ENCODE data around the gene CTBP2. TPM values are rescaled to one million over a fixed set of nuclear protein-coding genes. Genes with fewer than 3 reads are reported as not detected.
A peak's percentile ranks its signal among the peaks of the same experiment; 100 is the strongest.

Gene CTBP2
- total and polyA plus RNA-seq, 3 experiments from 2014 or later, result 1.4 to 2.8 (median 1.8) TPM

DNA sequence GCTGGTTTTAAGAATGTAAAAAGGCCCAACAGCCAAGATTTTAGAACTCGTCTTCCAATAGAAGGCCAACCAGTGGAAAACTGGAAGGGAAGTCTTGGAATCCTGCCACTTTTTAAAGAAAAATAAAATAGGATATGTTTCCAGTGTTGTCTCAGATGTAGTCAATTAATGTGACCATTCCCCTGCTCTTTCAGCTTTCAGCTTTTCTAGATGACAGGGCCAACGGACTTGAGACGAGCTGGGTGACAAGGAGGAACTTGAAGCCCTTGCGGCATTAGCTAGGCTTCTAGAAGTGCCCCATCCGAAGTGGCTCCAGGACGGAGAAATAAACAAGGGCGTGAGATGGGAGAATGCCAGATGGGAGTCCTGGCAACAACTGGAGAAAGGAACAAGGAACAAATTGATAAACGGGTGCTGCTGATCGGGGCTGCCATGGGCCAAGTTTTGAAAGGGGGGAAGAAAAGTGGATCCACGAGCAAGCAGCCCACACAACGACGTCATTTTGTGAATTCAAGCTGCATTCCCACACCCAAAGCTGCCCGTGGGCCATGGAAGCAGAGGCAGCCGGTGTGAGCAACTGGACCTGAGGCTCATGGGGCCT is 42.3 kb downstream of the CTBP2 start:
- no peaks in the 10 kb centered on the region for H3K9me3 Mint-ChIP-seq
- H3K27me3 Mint-ChIP-seq, result peaks cover 7 to 20% of the 10 kb centered on the region in 2 donors
- H3K36me3 Mint-ChIP-seq, result no peaks in the 10 kb centered on the region
- H3K27ac Mint-ChIP-seq, result peak overlapping the region in 1 of 8 donors; percentile 78
- no peaks in the 10 kb centered on the region for H3K36me3 ChIP-seq (ENCODE audit: insufficient read depth, low read length)
- H3K4me3 ChIP-seq (ENCODE audit: low read length), result no peak overlapping the region
- no peaks in the 10 kb centered on the region for H3K4me1 ChIP-seq (ENCODE audit: insufficient read depth, low read length)
- H3K4me1 Mint-ChIP-seq, result no peaks in the 10 kb centered on the region
- CTCF ChIA-PET, result no interaction called here
- no peak overlapping the region for H3K27ac ChIP-seq (ENCODE audit: low read depth, low read length)
- H3K4me3 Mint-ChIP-seq, result no peak overlapping the region
- H3K27me3 ChIP-seq (ENCODE audit: insufficient read depth, low read length, poor library complexity, severe bottlenecking), result no peaks in the 10 kb centered on the region
- DNase-seq, result no peak
- POLR2A ChIA-PET, result no interaction called here
- no peaks in the 10 kb centered on the region for H3K9me3 ChIP-seq (ENCODE audit: low read length)

- no peaks in the 10 kb centered on the region for H3K4me1 Mint-ChIP-seq
- no peaks in the 10 kb centered on the region for H3K36me3 Mint-ChIP-seq
- no peak overlapping the region for H3K4me3 Mint-ChIP-seq
- peaks cover 4 to 15% of the 10 kb centered on the region in 2 donors for H3K27me3 Mint-ChIP-seq
- H3K36me3 ChIP-seq (ENCODE audit: insufficient read depth, low read length), result no peaks in the 10 kb centered on the region
- CTCF ChIA-PET, result no interaction called here
- POLR2A ChIA-PET, result no interaction called here
- no peaks in the 10 kb centered on the region for H3K9me3 ChIP-seq (ENCODE audit: low read length)
- H3K4me1 ChIP-seq (ENCODE audit: insufficient read depth, low read length), result no peaks in the 10 kb centered on the region
- no peak overlapping the region for H3K27ac Mint-ChIP-seq
- no peaks in the 10 kb centered on the region for H3K9me3 Mint-ChIP-seq
- no peak overlapping the region for H3K27ac ChIP-seq (ENCODE audit: low read depth, low read length)
- DNase-seq, result no peak
- no peaks in the 10 kb centered on the region for H3K27me3 ChIP-seq (ENCODE audit: insufficient read depth, low read length, poor library complexity, severe bottlenecking)
- H3K4me3 ChIP-seq (ENCODE audit: low read length), result no peak overlapping the region
Observed at GRCh38 chr10:125116652-125117310, 43.6 kb downstream of the CTBP2 start.

DNA sequence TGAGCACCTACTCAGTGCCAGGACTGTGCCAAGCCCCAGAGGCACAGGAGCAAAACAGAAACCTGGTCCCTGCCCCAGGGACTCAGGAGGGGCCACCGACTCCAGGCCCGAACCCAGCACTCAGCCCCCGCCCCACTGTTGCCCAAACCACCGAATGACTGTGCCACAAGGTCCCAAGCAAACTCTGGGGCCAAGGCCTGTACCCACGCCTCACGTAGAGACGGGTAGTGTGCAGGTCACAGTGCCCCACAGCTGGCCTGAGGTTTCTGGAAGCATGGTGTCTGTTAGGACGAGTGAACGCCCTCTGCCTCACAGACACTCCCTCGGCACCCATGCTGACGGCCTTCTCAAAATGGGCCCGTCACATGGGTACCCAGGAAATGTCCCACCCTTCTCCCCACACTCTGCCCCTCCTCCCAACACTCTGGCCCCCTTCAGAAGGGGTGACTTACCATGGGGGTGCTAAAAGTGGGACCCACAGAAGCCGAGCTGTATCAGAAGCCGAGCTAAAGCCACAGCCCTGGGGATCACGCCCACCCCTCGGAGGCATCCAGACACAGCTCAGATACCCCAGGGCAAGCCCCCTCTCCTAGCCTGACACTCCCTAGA is 44.2 kb downstream of the CTBP2 start:
- no peak for DNase-seq
- Mint-ChIP-seq H3K9me3 (no peaks in the 10 kb centered on the region), H3K36me3 (no peaks in the 10 kb centered on the region), H3K4me3 (no peak overlapping the region), H3K4me1 (no peaks in the 10 kb centered on the region), H3K27ac (no peak overlapping the region), H3K27me3 (peaks cover 4 to 12% of the 10 kb centered on the region in 2 donors)
- Histone ChIP-seq H3K9me3 (ENCODE audit: low read length) (no peaks in the 10 kb centered on the region), H3K4me1 (ENCODE audit: insufficient read depth, low read length) (no peaks in the 10 kb centered on the region), H3K27ac (ENCODE audit: low read depth, low read length) (no peak overlapping the region), H3K27me3 (ENCODE audit: insufficient read depth, low read length, poor library complexity, severe bottlenecking) (no peaks in the 10 kb centered on the region), H3K4me3 (ENCODE audit: low read length) (no peak overlapping the region), H3K36me3 (ENCODE audit: insufficient read depth, low read length) (no peaks in the 10 kb centered on the region)
- ChIA-PET CTCF (no interaction called here), POLR2A (no interaction called here)

DNA sequence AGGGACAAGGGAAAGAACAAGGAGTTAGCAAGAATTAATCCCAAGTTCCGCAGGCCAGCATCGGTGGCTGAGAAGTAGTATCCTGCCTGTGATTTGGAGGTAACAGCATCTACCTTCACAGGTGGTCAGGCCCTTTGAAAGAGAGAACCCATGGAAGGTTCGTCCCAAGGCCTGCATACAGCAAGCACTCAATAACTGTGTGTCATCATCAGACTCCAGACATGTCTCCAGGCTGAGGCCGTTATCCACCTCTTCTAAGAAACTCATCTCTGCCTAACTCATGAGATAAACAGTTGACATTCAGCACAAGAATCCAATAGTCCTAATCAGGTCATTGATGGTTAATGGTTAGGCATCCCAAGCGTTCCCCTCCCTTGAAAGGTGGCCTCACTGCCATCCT is 45.0 kb downstream of the CTBP2 start:
- Mint-ChIP-seq H3K27ac (no peak overlapping the region), H3K4me1 (no peaks in the 10 kb centered on the region), H3K9me3 (no peaks in the 10 kb centered on the region), H3K27me3 (peaks cover 4 to 8% of the 10 kb centered on the region in 2 donors), H3K36me3 (no peaks in the 10 kb centered on the region), H3K4me3 (no peak overlapping the region)
- no peaks in the 10 kb centered on the region for H3K36me3 ChIP-seq (ENCODE audit: insufficient read depth, low read length)
- H3K9me3 ChIP-seq (ENCODE audit: low read length), result no peaks in the 10 kb centered on the region
- CTCF ChIA-PET, result no interaction called here
- H3K4me3 ChIP-seq (ENCODE audit: low read length), result no peak overlapping the region
- H3K27me3 ChIP-seq (ENCODE audit: insufficient read depth, low read length, poor library complexity, severe bottlenecking), result no peaks in the 10 kb centered on the region
- no peaks in the 10 kb centered on the region for H3K4me1 ChIP-seq (ENCODE audit: insufficient read depth, low read length)
- H3K27ac ChIP-seq (ENCODE audit: low read depth, low read length), result no peak overlapping the region
- POLR2A ChIA-PET, result no interaction called here
- no peak for DNase-seq

GRCh38 chr10:125114761-125115391 is 45.5 kb downstream of the CTBP2 start:
- Histone ChIP-seq H3K27me3 (ENCODE audit: insufficient read depth, low read length, poor library complexity, severe bottlenecking) (no peaks in the 10 kb centered on the region), H3K27ac (ENCODE audit: low read depth, low read length) (no peak overlapping the region), H3K4me1 (ENCODE audit: insufficient read depth, low read length) (no peaks in the 10 kb centered on the region), H3K4me3 (ENCODE audit: low read length) (no peak overlapping the region), H3K36me3 (ENCODE audit: insufficient read depth, low read length) (no peaks in the 10 kb centered on the region), H3K9me3 (ENCODE audit: low read length) (no peaks in the 10 kb centered on the region)
- CTCF ChIA-PET, result no interaction called here
- H3K4me1 Mint-ChIP-seq, result no peaks in the 10 kb centered on the region
- H3K27me3 Mint-ChIP-seq, result peaks cover 2 to 8% of the 10 kb centered on the region in 2 donors
- H3K4me3 Mint-ChIP-seq, result no peak overlapping the region
- H3K36me3 Mint-ChIP-seq, result no peaks in the 10 kb centered on the region
- no peak for DNase-seq
- POLR2A ChIA-PET, result no interaction called here
- H3K27ac Mint-ChIP-seq, result no peak overlapping the region
- no peaks in the 10 kb centered on the region for H3K9me3 Mint-ChIP-seq

- H3K27ac ChIP-seq (ENCODE audit: low read depth, low read length), result no peak overlapping the region
- no peak overlapping the region for H3K4me3 ChIP-seq (ENCODE audit: low read length)
- Mint-ChIP-seq H3K4me3 (no peak overlapping the region), H3K4me1 (no peaks in the 10 kb centered on the region), H3K36me3 (no peaks in the 10 kb centered on the region), H3K9me3 (no peaks in the 10 kb centered on the region), H3K27me3 (peaks cover 2 to 8% of the 10 kb centered on the region in 2 donors), H3K27ac (no peak overlapping the region)
- H3K9me3 ChIP-seq (ENCODE audit: low read length), result no peaks in the 10 kb centered on the region
- H3K4me1 ChIP-seq (ENCODE audit: insufficient read depth, low read length), result no peaks in the 10 kb centered on the region
- CTCF ChIA-PET, result no interaction called here
- H3K36me3 ChIP-seq (ENCODE audit: insufficient read depth, low read length), result no peaks in the 10 kb centered on the region
- DNase-seq, result no peak
- POLR2A ChIA-PET, result no interaction called here
- H3K27me3 ChIP-seq (ENCODE audit: insufficient read depth, low read length, poor library complexity, severe bottlenecking), result no peaks in the 10 kb centered on the region
Observed at GRCh38 chr10:125113691-125114371, 46.5 kb downstream of the CTBP2 start.

GRCh38 chr10:125112697-125113494 is 47.5 kb downstream of the CTBP2 start:
- no peaks in the 10 kb centered on the region for H3K4me1 Mint-ChIP-seq
- H3K4me3 Mint-ChIP-seq, result no peak overlapping the region
- Histone ChIP-seq H3K27ac (ENCODE audit: low read depth, low read length) (no peak overlapping the region), H3K36me3 (ENCODE audit: insufficient read depth, low read length) (no peaks in the 10 kb centered on the region), H3K27me3 (ENCODE audit: insufficient read depth, low read length, poor library complexity, severe bottlenecking) (no peaks in the 10 kb centered on the region), H3K4me1 (ENCODE audit: insufficient read depth, low read length) (no peaks in the 10 kb centered on the region), H3K4me3 (ENCODE audit: low read length) (no peak overlapping the region), H3K9me3 (ENCODE audit: low read length) (no peaks in the 10 kb centered on the region)
- no peaks in the 10 kb centered on the region for H3K36me3 Mint-ChIP-seq
- ChIA-PET CTCF (no interaction called here), POLR2A (no interaction called here)
- H3K27ac Mint-ChIP-seq, result no peak overlapping the region
- no peaks in the 10 kb centered on the region for H3K9me3 Mint-ChIP-seq
- H3K27me3 Mint-ChIP-seq, result peaks cover 0 to 8% of the 10 kb centered on the region in 2 donors
- no peak for DNase-seq
